HG03565 (cell line): ENCODE data around the gene ZSCAN5A.
"Not testable (repeated sequence)": the region's sequence is repeated elsewhere in the genome, so short reads cannot be mapped to it uniquely, and the experiment has no call there.

Source experiments
- ATAC-seq: cut with Tn5 transposase; IDR thresholded peaks from one replicate; pipeline ENCODE4 v1.9.1; 2021; ENCODE audit warnings: mild to moderate bottlenecking, moderate library complexity; ENCODE audit not compliant: unreplicated experiment

Gene ZSCAN5A

GRCh38 chr19:56314381-56315076, at the start of gene ZSCAN5A:
Gene ZSCAN5A (minus strand): TSS chr19:56314839. CDS start chr19:56225046, 89,793 bp downstream.
- ATAC-seq: peak; percentile 56

GRCh38 chr19:56360841-56361240, 46.2 kb upstream of the ZSCAN5A start:
- no peak for ATAC-seq

- ATAC-seq: no peak
Observed at GRCh38 chr19:56356944-56357343, 42.3 kb upstream of the ZSCAN5A start.

- no peak for ATAC-seq
Observed at GRCh38 chr19:56355517-56355916, 40.9 kb upstream of the ZSCAN5A start.

GRCh38 chr19:56351208-56351607, 36.6 kb upstream of the ZSCAN5A start:
- no peak for ATAC-seq

- ATAC-seq: no peak
Observed at GRCh38 chr19:56350416-56351045, 35.9 kb upstream of the ZSCAN5A start.

- ATAC-seq: no peak
Observed at GRCh38 chr19:56348289-56348877, 33.7 kb upstream of the ZSCAN5A start.

- no peak for ATAC-seq
Observed at GRCh38 chr19:56347163-56347778, 32.6 kb upstream of the ZSCAN5A start.

- no peak for ATAC-seq
Observed at GRCh38 chr19:56341948-56342347, 27.3 kb upstream of the ZSCAN5A start.

- not testable (repeated sequence) for ATAC-seq
Observed at GRCh38 chr19:56339031-56339430, 24.4 kb upstream of the ZSCAN5A start.

- not testable (repeated sequence) for ATAC-seq
Observed at GRCh38 chr19:56337077-56337476, 22.4 kb upstream of the ZSCAN5A start.

GRCh38 chr19:56335371-56335770, 20.7 kb upstream of the ZSCAN5A start:
- ATAC-seq: not testable (repeated sequence)

GRCh38 chr19:56333506-56333905, 18.9 kb upstream of the ZSCAN5A start:
- no peak for ATAC-seq

GRCh38 chr19:56332695-56333094, 18.1 kb upstream of the ZSCAN5A start:
- no peak for ATAC-seq

GRCh38 chr19:56324436-56324835, 9.8 kb upstream of the ZSCAN5A start:
- ATAC-seq: no peak

- ATAC-seq: no peak
Observed at GRCh38 chr19:56321989-56322440, 7.4 kb upstream of the ZSCAN5A start.

- no peak for ATAC-seq
Observed at GRCh38 chr19:56321254-56321988, 6.8 kb upstream of the ZSCAN5A start.

- ATAC-seq: no peak
Observed at GRCh38 chr19:56319991-56320390, 5.4 kb upstream of the ZSCAN5A start.

- no peak for ATAC-seq
Observed at GRCh38 chr19:56317749-56318148, 3.1 kb upstream of the ZSCAN5A start.

- no peak for ATAC-seq
Observed at GRCh38 chr19:56316728-56317127, 2.1 kb upstream of the ZSCAN5A start.
